ENCODE measurements around the gene KIF26B.
"Not testable (repeated sequence)": the region's sequence is repeated elsewhere in the genome, so short reads cannot be mapped to it uniquely, and the experiment has no call there.

KIF26B gene

DNA sequence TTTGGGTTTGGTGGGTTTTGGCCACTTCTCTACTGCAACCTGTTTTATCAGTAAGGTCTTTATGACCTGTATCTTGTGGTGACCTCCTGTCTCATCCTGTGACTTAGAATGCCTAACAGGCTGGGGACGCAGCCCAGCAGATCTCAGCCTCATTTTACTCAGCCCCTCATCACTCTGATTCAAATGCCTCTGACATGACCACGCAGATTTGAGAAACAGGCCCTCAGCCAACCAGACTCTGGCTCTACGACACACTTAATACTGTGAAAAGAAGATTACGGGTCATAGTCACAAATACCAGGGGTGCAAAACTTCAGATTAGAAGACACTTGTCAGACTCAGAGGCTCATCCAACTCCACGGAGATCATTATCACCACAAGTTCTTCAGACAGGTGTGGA is 28.3 kb upstream of the KIF26B start:
- no peak overlapping the region for H3K4me2 ChIP-seq (ENCODE audit: low read depth, low read length)
- H3K9ac ChIP-seq (ENCODE audit: low read length), result no peak overlapping the region
- no peaks in the 10 kb centered on the region for H3K9me3 ChIP-seq (replicated peaks; ENCODE audit: insufficient read depth, low read length)
- H3K9me2 ChIP-seq (replicated peaks; ENCODE audit: insufficient read depth, low read length), result no peaks in the 10 kb centered on the region
- no peaks in the 10 kb centered on the region for H3K27me3 ChIP-seq (replicated peaks; ENCODE audit: insufficient read depth, low read length)
- no peaks in the 10 kb centered on the region for H3K79me2 ChIP-seq (ENCODE audit: low read length)
- H4K20me1 ChIP-seq (ENCODE audit: insufficient read depth, low read length), result no peaks in the 10 kb centered on the region
- no peaks in the 10 kb centered on the region for H3K36me3 ChIP-seq (replicated peaks; ENCODE audit: insufficient read depth, low read length)
- H3K27ac ChIP-seq (ENCODE audit: low read length), result no peak overlapping the region
- no peak overlapping the region for H2AFZ ChIP-seq (ENCODE audit: low read length)
- H3F3A ChIP-seq (ENCODE audit: insufficient read depth, low read length), result no peaks in the 10 kb centered on the region
- no peak for DNase-seq
- TF ChIP-seq EZH2phosphoT487 (IDR thresholded peaks at IDR 0.05; ENCODE audit: low read length) (no peak), EZH2 (optimal IDR thresholded peaks at IDR 0.05; ENCODE audit: low read depth, low read length) (no peak)
- TF ChIP-seq, protein P1, sequence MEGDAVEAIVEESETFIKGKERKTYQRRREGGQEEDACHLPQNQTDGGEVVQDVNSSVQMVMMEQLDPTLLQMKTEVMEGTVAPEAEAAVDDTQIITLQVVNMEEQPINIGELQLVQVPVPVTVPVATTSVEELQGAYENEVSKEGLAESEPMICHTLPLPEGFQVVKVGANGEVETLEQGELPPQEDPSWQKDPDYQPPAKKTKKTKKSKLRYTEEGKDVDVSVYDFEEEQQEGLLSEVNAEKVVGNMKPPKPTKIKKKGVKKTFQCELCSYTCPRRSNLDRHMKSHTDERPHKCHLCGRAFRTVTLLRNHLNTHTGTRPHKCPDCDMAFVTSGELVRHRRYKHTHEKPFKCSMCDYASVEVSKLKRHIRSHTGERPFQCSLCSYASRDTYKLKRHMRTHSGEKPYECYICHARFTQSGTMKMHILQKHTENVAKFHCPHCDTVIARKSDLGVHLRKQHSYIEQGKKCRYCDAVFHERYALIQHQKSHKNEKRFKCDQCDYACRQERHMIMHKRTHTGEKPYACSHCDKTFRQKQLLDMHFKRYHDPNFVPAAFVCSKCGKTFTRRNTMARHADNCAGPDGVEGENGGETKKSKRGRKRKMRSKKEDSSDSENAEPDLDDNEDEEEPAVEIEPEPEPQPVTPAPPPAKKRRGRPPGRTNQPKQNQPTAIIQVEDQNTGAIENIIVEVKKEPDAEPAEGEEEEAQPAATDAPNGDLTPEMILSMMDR (IDR thresholded peaks at IDR 0.05; ENCODE audit: low read length), result no peak
- no peak overlapping the region for H3K4me3 ChIP-seq (ENCODE audit: low read length)
- 0 out of 2 replicates have a peak, but pooled peaks cover 4% of the 10 kb centered on the region for H3K4me1 ChIP-seq (ENCODE audit: low read length)

DNA sequence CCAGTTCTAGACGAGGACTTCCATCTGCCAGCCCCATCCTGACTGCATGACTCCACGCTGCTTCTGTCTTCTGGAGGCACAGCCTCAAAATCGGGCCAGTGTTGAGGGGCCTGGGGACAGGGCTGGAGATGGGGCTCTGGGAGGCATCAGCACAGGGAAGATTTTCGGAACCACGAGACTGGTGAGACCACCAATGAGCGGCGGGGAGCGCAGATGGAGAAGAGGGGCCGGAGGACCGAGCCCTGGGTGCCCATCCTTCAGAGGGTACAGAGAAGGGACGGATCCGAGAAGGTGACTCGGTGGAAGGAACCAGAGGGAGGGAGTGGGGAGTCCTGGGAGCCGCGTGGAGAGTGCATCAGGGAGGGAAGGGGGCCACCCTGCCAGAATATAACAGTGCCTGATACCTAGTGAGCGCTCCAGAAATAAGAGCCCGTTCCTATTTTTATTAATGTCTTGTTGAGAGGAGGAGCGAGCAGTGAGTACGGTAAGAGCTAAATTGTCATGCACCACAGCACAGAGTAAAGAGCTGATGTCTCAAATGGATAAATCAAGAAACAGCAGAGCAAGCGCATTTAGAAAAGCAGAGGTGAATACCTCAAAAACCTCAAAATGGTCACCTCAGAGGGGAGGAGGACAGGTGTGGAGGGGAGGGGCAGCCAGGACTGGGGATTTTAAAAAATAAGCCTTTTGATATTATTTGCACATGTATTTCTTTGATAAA is 26.2 kb upstream of the KIF26B start:
- H3K27me3 ChIP-seq (replicated peaks; ENCODE audit: insufficient read depth, low read length), result no peaks in the 10 kb centered on the region
- no peak overlapping the region for H3K4me3 ChIP-seq (ENCODE audit: low read length)
- DNase-seq, result no peak

GRCh38 chr1:245129319-245130240 is 25.2 kb upstream of the KIF26B start:
- TF ChIP-seq EZH2phosphoT487 (IDR thresholded peaks at IDR 0.05; ENCODE audit: low read length) (no peak), EZH2 (optimal IDR thresholded peaks at IDR 0.05; ENCODE audit: low read depth, low read length) (no peak)
- TF ChIP-seq, protein P1 (IDR thresholded peaks at IDR 0.05; ENCODE audit: low read length), result no peak
- Histone ChIP-seq H3K9ac (ENCODE audit: low read length) (no peak overlapping the region), H3K36me3 (replicated peaks; ENCODE audit: insufficient read depth, low read length) (no peaks in the 10 kb centered on the region), H3K27ac (ENCODE audit: low read length) (no peak overlapping the region), H3K9me2 (replicated peaks; ENCODE audit: insufficient read depth, low read length) (no peaks in the 10 kb centered on the region), H3K9me3 (replicated peaks; ENCODE audit: insufficient read depth, low read length) (no peaks in the 10 kb centered on the region), H3K4me3 (ENCODE audit: low read length) (no peak overlapping the region), H3K79me2 (ENCODE audit: low read length) (no peaks in the 10 kb centered on the region), H3K27me3 (replicated peaks; ENCODE audit: insufficient read depth, low read length) (no peaks in the 10 kb centered on the region), H3F3A (ENCODE audit: insufficient read depth, low read length) (no peaks in the 10 kb centered on the region), H3K4me2 (ENCODE audit: low read depth, low read length) (no peak overlapping the region), H2AFZ (ENCODE audit: low read length) (no peak overlapping the region), H4K20me1 (ENCODE audit: insufficient read depth, low read length) (no peaks in the 10 kb centered on the region), H3K4me1 (ENCODE audit: low read length) (no peaks in the 10 kb centered on the region)
- DNase-seq, result no peak

More for the DNA sequence above, 26.2 kb upstream of the KIF26B start:
- no peaks in the 10 kb centered on the region for H3K9me2 ChIP-seq (replicated peaks; ENCODE audit: insufficient read depth, low read length)
- TF ChIP-seq EZH2phosphoT487 (IDR thresholded peaks at IDR 0.05; ENCODE audit: low read length) (no peak), EZH2 (optimal IDR thresholded peaks at IDR 0.05; ENCODE audit: low read depth, low read length) (no peak)
- TF ChIP-seq, protein P1 (IDR thresholded peaks at IDR 0.05; ENCODE audit: low read length), result no peak
- no peaks in the 10 kb centered on the region for H3F3A ChIP-seq (ENCODE audit: insufficient read depth, low read length)
- H3K4me2 ChIP-seq (ENCODE audit: low read depth, low read length), result no peak overlapping the region
- no peaks in the 10 kb centered on the region for H3K9me3 ChIP-seq (replicated peaks; ENCODE audit: insufficient read depth, low read length)
- H3K9ac ChIP-seq (ENCODE audit: low read length), result no peak overlapping the region
- 0 out of 2 replicates have a peak, but pooled peaks cover under 1% of the 10 kb centered on the region for H3K4me1 ChIP-seq (ENCODE audit: low read length)
- H3K36me3 ChIP-seq (replicated peaks; ENCODE audit: insufficient read depth, low read length), result no peaks in the 10 kb centered on the region
- no peaks in the 10 kb centered on the region for H4K20me1 ChIP-seq (ENCODE audit: insufficient read depth, low read length)
- H3K79me2 ChIP-seq (ENCODE audit: low read length), result no peaks in the 10 kb centered on the region
- H2AFZ ChIP-seq (ENCODE audit: low read length), result no peak overlapping the region
- no peak overlapping the region for H3K27ac ChIP-seq (ENCODE audit: low read length)

DNA sequence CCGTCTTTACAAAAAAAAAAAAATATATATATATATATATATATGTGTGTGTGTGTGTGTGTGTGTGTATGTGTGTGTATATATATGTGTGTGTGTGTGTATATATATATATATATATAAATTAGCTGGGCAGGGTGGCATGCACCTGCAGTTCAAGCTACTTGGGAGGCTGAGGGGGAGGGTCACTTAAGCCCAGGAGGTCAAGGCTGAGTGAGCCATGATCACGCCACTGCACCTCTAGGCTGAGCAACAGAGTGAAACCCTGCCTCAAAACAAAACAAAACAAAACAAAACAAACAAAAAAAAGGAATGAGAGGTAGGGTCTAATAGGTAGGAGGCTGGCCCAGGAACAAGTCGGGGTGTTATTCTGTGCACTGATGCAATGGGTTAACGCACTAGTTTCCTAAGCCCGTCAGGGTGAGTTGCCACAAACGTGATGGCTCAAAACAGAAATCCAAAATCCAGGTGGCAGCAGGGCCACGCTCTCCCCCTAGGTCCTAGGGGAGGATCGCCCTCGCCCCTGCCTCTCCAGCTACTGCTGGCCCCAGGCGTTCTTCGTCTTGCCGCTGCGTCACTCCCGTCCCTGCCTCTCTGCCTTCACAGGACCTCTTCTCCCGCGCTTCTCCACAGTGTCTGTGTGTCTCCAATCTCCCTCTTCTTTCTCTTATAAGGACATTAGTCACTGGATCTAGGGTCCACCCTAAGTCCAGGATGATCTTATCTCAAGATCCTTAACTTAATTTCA is 24.3 kb upstream of the KIF26B start:
- not testable (repeated sequence) for H3K9ac ChIP-seq (ENCODE audit: low read length); H3K36me3 ChIP-seq (replicated peaks; ENCODE audit: insufficient read depth, low read length); H2AFZ ChIP-seq (ENCODE audit: low read length); H3K4me1 ChIP-seq (ENCODE audit: low read length); H4K20me1 ChIP-seq (ENCODE audit: insufficient read depth, low read length); H3K27me3 ChIP-seq (replicated peaks; ENCODE audit: insufficient read depth, low read length); H3K79me2 ChIP-seq (ENCODE audit: low read length); DNase-seq; H3F3A ChIP-seq (ENCODE audit: insufficient read depth, low read length); H3K9me3 ChIP-seq (replicated peaks; ENCODE audit: insufficient read depth, low read length); H3K4me3 ChIP-seq (ENCODE audit: low read length); H3K9me2 ChIP-seq (replicated peaks; ENCODE audit: insufficient read depth, low read length); H3K4me2 ChIP-seq (ENCODE audit: low read depth, low read length); H3K27ac ChIP-seq (ENCODE audit: low read length)

All from MM.1S (cell line).